ENCODE results near the gene CDK19. TPM values are rescaled to one million over a fixed set of nuclear protein-coding genes. Genes with fewer than 3 reads are reported as not detected.

The CDK19 gene
- total RNA-seq, 4 donors from 2014 or later: 7.8 to 15.0 (median 9.8) TPM

DNA sequence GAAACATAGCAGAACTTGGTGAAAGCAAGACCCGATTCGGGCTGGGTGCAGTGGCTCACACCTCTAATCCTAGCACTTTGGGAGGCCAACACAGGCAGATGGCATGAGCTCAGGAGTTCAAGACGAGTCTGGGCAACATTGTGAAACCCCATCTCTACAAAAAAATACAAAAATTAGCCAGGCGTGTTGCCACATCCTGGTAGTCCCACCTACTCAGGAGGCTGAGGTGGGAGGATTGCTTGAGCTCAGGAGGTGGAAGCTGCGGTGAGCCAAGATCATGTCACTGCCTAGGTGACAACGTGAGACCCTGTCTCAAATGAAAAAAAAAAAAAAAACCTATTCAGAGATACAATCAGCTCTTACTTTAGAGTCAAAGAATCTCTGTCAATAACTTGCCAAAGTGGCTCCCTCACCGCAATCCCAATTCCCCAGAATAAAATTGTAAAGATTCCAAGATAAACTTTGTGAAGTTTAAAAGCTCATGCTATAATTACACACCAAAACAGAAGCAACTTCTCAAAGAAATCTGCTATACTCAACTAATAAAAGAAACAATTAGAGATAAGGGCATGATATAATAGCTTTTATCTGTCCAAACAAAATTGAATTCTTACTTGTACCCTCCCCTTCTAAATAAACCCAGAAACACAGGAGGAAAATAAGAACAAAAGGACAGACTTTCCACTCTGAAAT is 33.6 kb downstream of the CDK19 start:
- TF ChIP-seq, protein P1, sequence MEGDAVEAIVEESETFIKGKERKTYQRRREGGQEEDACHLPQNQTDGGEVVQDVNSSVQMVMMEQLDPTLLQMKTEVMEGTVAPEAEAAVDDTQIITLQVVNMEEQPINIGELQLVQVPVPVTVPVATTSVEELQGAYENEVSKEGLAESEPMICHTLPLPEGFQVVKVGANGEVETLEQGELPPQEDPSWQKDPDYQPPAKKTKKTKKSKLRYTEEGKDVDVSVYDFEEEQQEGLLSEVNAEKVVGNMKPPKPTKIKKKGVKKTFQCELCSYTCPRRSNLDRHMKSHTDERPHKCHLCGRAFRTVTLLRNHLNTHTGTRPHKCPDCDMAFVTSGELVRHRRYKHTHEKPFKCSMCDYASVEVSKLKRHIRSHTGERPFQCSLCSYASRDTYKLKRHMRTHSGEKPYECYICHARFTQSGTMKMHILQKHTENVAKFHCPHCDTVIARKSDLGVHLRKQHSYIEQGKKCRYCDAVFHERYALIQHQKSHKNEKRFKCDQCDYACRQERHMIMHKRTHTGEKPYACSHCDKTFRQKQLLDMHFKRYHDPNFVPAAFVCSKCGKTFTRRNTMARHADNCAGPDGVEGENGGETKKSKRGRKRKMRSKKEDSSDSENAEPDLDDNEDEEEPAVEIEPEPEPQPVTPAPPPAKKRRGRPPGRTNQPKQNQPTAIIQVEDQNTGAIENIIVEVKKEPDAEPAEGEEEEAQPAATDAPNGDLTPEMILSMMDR (IDR thresholded peaks at IDR 0.05): no peak
- ATAC-seq (ENCODE audit: low FRiP score): no peak
- no peak for DNase-seq (ENCODE audit: low spot score)

DNA sequence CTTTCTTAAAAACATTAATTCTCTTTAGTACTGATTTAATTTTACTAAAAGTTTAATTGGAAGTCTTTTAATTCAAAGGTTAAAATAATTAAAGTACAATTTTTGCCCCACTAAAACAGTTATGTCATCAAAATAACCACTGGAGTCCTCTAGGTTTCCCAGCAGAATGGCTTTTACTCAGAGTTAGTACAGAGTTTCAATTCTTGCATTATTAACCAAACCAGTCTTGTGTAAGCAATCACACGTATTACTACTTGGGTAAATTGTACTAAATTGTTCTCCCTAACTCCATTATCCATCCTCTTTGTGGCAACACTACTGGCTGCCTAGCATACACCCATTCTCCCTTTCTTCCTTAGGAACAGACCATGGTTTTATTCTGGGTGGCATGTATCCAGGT is 36.9 kb downstream of the CDK19 start:
- TF ChIP-seq, protein P1 (IDR thresholded peaks at IDR 0.05): no peak
- ATAC-seq (ENCODE audit: low FRiP score): no peak

DNA sequence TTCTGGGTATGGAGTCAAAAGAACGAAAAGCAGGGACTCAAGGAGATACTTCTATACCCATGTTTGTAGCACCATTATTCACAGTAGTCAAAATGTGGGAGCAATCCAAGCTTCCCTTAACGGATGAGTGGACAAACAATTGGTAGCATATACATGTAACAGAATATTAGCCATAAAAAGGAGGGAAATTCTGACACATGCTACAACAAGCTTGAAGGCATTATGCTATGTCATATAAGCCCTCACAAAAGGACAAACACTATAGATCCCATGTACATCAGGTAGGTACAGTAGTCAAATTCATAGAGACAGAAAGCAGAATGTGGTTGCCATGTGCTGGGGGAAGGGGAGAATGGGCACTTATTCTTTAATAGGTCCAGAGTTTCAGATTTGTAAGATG is 37.6 kb downstream of the CDK19 start:
- TF ChIP-seq, protein P1 (IDR thresholded peaks at IDR 0.05): no peak
- DNase-seq (ENCODE audit: low spot score) (no peak), ATAC-seq (ENCODE audit: low FRiP score) (no peak)

More for the DNA sequence above, 36.9 kb downstream of the CDK19 start:
- DNase-seq (ENCODE audit: low spot score): no peak

DNA sequence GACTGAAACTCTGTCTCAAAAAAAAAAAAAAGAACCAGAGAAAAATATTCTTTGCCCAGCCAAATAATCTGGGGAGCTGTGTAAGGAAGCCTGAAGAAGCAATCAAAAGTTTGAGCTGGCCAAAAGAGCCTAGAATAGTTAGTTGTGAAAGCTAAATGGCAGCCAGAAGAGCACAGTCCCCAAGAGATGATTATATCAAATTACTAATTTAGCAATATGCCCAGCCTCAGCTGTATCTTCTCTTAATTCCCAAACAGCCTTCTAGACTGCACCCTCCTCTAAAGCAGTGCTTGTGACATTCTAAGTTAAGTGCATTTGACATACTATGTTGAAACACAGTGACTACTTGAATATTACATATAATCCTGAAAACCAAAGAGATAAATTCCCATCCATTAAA is 38.9 kb downstream of the CDK19 start:
- DNase-seq (ENCODE audit: low spot score): no peak
- TF ChIP-seq, protein P1 (IDR thresholded peaks at IDR 0.05): no peak
- ATAC-seq (ENCODE audit: low FRiP score): no peak

DNA sequence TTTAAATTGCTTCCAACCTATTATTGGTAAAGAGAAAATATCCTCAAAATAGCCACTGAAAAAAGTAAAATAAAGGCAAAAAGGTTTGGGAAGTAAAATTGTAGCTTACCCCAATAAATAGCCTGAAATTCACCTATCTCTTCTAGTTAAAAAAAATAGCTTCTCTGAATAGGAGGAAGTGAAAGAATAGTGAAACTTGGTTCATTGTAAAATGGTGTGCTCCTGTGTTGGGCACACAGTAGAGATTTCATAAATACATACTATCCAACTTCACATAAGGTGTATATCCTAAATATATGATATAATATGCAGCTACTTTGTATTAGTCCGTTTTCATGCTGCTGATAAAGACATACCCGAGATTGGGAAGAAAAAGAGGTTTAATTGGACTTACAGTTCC is 45.3 kb downstream of the CDK19 start:
- no peak for DNase-seq (ENCODE audit: low spot score)
- TF ChIP-seq, protein P1 (IDR thresholded peaks at IDR 0.05): no peak
- no peak for ATAC-seq (ENCODE audit: low FRiP score)

DNA sequence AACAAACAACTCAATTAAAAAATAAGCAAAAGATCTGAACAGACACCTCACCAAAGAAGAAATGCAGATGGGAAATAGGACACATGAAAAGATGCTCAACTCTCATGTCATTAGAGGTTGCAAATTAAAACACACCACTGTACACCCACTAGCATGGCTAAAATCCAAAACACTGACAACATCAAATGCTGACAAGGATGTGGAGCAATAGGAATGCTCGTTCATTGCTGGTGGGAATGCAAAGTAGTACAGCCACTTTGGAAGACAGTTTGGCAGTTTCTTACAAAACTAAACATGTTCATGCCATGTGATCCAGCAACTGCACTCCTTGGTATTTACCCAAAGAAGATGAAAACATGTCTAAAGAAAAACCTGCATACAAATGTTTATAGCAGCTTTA is 47.2 kb downstream of the CDK19 start:
- ATAC-seq (ENCODE audit: low FRiP score): no peak
- no peak for DNase-seq (ENCODE audit: low spot score)
- TF ChIP-seq, protein P1 (IDR thresholded peaks at IDR 0.05): no peak

DNA sequence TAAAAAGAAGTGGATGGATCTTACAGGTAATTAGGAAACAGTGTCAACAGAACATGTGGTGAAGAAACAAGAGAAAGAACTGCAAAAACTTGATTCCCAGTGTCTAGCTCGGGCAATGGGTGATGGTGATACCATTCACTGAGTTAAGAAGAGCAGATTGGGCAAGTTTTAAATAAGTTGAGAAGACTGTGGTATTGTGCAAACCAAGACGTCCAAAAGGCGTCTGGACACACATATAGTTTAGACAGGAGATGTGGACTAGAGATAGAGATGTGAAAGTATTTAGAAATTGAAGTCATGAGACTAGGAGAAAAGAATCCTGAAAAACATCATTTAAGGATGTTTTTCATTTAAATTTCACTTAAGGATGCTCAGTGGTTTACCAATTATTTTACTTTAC is 53.9 kb downstream of the CDK19 start:
- DNase-seq (ENCODE audit: low spot score) (no peak), ATAC-seq (ENCODE audit: low FRiP score) (no peak)
- TF ChIP-seq, protein P1 (IDR thresholded peaks at IDR 0.05): no peak
